Tibial nerve (tissue), 3 donors: ENCODE data around the gene GOLGA8T.
"Not testable (repeated sequence)": the region's sequence is repeated elsewhere in the genome, so short reads cannot be mapped to it uniquely, and the experiment has no call there.

Experiments
- CTCF ChIP-seq, 5 experiments: fragments of 200-600 bp in 3 of 5; fragments of 450-650 bp in 2 of 5; sonication (generic) in 3 of 5; IDR thresholded peaks; one replicate each; pipeline ENCODE4 v1.5.1; 2016 to 2019; ENCODE audit warnings: antibody characterized with exemption in 5 of 5, mild to moderate bottlenecking in 3 of 5, moderate library complexity in 2 of 5
- POLR2A ChIP-seq, 2 donors: fragments of 450-650 bp; IDR thresholded peaks; one replicate each; pipeline ENCODE4 v1.6.1; 2017; ENCODE audit warnings: antibody characterized with exemption in 2 of 2, mild to moderate bottlenecking in 2 of 2, moderate library complexity in 2 of 2

- not testable (repeated sequence) for TF ChIP-seq CTCF, POLR2A (IDR thresholded peaks at IDR 0.05)
Measured at GRCh38 chr15:30103941-30104507, 30.8 kb upstream of the GOLGA8T start.
